Measurements from ENCODE around the gene PTCH2. TPM values are rescaled to one million over a fixed set of nuclear protein-coding genes. Genes with fewer than 3 reads are reported as not detected.
A peak's percentile ranks its signal among the peaks of the same experiment; 100 is the strongest.

PTCH2 gene
- total and polyA plus RNA-seq, 2 of the 13 experiments (the other 11 are each of a cell fraction or from before 2014, with no cell fraction given), result 0.60 to 1.5 TPM

DNA sequence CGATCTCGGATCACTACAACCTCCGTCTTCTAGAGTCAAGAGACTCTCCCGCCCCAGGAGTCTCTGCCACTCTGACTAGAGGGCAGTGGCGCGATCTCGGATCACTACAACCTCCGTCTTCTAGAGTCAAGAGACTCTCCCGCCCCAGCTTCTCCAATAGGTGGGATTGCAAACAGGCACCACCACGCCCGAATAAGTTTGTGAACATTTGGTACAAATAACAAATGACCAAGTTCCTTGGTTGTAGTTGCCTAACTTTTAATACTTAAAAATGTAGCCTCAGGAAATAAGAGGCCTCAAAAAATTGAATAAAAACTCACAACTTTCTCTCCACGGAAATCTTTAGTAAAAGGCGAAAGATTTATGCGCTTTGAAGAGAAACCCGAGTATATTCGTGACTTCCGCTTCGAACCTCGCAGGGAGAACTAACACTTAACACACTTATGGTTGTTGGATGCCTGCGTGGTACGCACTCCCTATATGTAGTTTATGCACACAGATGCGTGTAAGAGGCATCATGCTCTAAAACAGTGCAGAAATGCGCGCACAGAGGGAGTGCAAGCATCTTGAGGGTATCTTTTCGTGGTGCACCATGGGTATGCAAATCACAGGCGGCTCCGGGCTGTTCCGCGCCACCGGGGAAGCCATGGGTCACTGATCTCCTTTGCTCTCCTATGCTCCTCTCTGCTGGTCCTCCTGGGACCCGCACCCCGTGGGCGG lies 23.3 kb downstream of the PTCH2 start (continued):
- TF ChIP-seq, protein P1, sequence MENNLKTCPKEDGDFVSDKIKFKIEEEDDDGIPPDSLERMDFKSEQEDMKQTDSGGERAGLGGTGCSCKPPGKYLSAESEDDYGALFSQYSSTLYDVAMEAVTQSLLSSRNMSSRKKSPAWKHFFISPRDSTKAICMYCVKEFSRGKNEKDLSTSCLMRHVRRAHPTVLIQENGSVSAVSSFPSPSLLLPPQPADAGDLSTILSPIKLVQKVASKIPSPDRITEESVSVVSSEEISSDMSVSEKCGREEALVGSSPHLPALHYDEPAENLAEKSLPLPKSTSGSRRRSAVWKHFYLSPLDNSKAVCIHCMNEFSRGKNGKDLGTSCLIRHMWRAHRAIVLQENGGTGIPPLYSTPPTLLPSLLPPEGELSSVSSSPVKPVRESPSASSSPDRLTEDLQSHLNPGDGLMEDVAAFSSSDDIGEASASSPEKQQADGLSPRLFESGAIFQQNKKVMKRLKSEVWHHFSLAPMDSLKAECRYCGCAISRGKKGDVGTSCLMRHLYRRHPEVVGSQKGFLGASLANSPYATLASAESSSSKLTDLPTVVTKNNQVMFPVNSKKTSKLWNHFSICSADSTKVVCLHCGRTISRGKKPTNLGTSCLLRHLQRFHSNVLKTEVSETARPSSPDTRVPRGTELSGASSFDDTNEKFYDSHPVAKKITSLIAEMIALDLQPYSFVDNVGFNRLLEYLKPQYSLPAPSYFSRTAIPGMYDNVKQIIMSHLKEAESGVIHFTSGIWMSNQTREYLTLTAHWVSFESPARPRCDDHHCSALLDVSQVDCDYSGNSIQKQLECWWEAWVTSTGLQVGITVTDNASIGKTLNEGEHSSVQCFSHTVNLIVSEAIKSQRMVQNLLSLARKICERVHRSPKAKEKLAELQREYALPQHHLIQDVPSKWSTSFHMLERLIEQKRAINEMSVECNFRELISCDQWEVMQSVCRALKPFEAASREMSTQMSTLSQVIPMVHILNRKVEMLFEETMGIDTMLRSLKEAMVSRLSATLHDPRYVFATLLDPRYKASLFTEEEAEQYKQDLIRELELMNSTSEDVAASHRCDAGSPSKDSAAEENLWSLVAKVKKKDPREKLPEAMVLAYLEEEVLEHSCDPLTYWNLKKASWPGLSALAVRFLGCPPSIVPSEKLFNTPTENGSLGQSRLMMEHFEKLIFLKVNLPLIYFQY (CRISPR knock-in tag; IDR thresholded peaks at IDR 0.05; ENCODE audit: borderline replicate concordance), result 0 out of 2 replicates have a peak, but pooled peaks have one; percentile 44
- TF ChIP-seq SIX4 (CRISPR knock-in tag; IDR thresholded peaks at IDR 0.05) (0 out of 2 replicates have a peak, but pooled peaks have one; percentile 4), ZNF75D (CRISPR knock-in tag; IDR thresholded peaks at IDR 0.05; ENCODE audit: borderline replicate concordance) (no peak), NCOA5 (CRISPR knock-in tag; IDR thresholded peaks at IDR 0.05) (no peak), ZNF354B (CRISPR knock-in tag; IDR thresholded peaks at IDR 0.05) (no peak), ZNF775 (CRISPR knock-in tag; IDR thresholded peaks at IDR 0.05; ENCODE audit: borderline replicate concordance) (peak; percentile 56; the same call in 1 of the 2 replicates), NRL (CRISPR knock-in tag; IDR thresholded peaks at IDR 0.05; ENCODE audit: borderline replicate concordance) (no peak), ZFP90 (CRISPR knock-in tag; IDR thresholded peaks at IDR 0.05; ENCODE audit: borderline replicate concordance) (no peak), ZNF446 (CRISPR knock-in tag; IDR thresholded peaks at IDR 0.05) (no peak), ZNF331 (CRISPR knock-in tag; IDR thresholded peaks at IDR 0.05) (peak; percentile 61; the same call in 1 of the 2 replicates), RXRB (CRISPR knock-in tag; IDR thresholded peaks at IDR 0.05; ENCODE audit: borderline replicate concordance) (peak; percentile 50), ZNF792 (CRISPR knock-in tag; IDR thresholded peaks at IDR 0.05) (peak; percentile 70; the same call in 1 of the 2 replicates), SCMH1 (CRISPR knock-in tag; IDR thresholded peaks at IDR 0.05; ENCODE audit: borderline replicate concordance) (no peak), LCORL (IDR thresholded peaks at IDR 0.05) (no peak), LCORL (CRISPR knock-in tag; IDR thresholded peaks at IDR 0.05) (0 out of 2 replicates have a peak, but pooled peaks have one; percentile 7), ZNF878 (CRISPR knock-in tag; IDR thresholded peaks at IDR 0.05) (peak; percentile 94), NFKBIZ (CRISPR knock-in tag; IDR thresholded peaks at IDR 0.05) (peak; percentile 60; the same call in 1 of the 2 replicates), ZNF619 (CRISPR knock-in tag; IDR thresholded peaks at IDR 0.05) (peak; percentile 33; the same call in 1 of the 2 replicates), NBN (conservative IDR thresholded peaks at IDR 0.05) (no peak)
- TF ChIP-seq, protein P2, sequence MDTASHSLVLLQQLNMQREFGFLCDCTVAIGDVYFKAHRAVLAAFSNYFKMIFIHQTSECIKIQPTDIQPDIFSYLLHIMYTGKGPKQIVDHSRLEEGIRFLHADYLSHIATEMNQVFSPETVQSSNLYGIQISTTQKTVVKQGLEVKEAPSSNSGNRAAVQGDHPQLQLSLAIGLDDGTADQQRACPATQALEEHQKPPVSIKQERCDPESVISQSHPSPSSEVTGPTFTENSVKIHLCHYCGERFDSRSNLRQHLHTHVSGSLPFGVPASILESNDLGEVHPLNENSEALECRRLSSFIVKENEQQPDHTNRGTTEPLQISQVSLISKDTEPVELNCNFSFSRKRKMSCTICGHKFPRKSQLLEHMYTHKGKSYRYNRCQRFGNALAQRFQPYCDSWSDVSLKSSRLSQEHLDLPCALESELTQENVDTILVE (CRISPR knock-in tag; IDR thresholded peaks at IDR 0.05), result peak; percentile 82
- TF ChIP-seq, protein P3, sequence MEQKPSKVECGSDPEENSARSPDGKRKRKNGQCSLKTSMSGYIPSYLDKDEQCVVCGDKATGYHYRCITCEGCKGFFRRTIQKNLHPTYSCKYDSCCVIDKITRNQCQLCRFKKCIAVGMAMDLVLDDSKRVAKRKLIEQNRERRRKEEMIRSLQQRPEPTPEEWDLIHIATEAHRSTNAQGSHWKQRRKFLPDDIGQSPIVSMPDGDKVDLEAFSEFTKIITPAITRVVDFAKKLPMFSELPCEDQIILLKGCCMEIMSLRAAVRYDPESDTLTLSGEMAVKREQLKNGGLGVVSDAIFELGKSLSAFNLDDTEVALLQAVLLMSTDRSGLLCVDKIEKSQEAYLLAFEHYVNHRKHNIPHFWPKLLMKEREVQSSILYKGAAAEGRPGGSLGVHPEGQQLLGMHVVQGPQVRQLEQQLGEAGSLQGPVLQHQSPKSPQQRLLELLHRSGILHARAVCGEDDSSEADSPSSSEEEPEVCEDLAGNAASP (CRISPR knock-in tag; IDR thresholded peaks at IDR 0.05; ENCODE audit: borderline replicate concordance), result peak; percentile 30; the same call in 1 of the 2 replicates
- TF ChIP-seq, protein P4, sequence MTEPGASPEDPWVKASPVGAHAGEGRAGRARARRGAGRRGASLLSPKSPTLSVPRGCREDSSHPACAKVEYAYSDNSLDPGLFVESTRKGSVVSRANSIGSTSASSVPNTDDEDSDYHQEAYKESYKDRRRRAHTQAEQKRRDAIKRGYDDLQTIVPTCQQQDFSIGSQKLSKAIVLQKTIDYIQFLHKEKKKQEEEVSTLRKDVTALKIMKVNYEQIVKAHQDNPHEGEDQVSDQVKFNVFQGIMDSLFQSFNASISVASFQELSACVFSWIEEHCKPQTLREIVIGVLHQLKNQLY (CRISPR knock-in tag; IDR thresholded peaks at IDR 0.05), result peak; percentile 45; the same call in 1 of the 2 replicates

Measured in HepG2 (cell line).